ENCODE measurements around the gene STXBP4. TPM values are rescaled to one million over a fixed set of nuclear protein-coding genes. Genes with fewer than 3 reads are reported as not detected.

STXBP4 gene
- total and polyA plus RNA-seq, 3 donors from 2014 or later: 4.7 to 25.8 (median 19.3) TPM

- Histone ChIP-seq H3K27ac (no peak overlapping the region), H3K36me3 (ENCODE audit: low read depth, missing control alignments) (no peaks in the 10 kb centered on the region), H3K27me3 (no peaks in the 10 kb centered on the region), H3K4me3 (no peak overlapping the region), H3K4me1 (no peaks in the 10 kb centered on the region), H3K9me3 (no peaks in the 10 kb centered on the region)
- intact Hi-C loops (cut with DNase I; ENCODE audit: low total_unique reads): no loop called here
- DNase-seq: no peak
- TF ChIP-seq CTCF (IDR thresholded peaks at IDR 0.05) (no peak), POLR2A (IDR thresholded peaks at IDR 0.05) (no peak)
Measured at GRCh38 chr17:55120651-55121050, 152.1 kb downstream of the STXBP4 start.

GRCh38 chr17:55121268-55121667 lies 152.7 kb downstream of the STXBP4 start:
- Histone ChIP-seq H3K9me3 (no peaks in the 10 kb centered on the region), H3K36me3 (ENCODE audit: low read depth, missing control alignments) (no peaks in the 10 kb centered on the region), H3K27ac (no peak overlapping the region), H3K27me3 (no peaks in the 10 kb centered on the region), H3K4me3 (no peak overlapping the region), H3K4me1 (no peaks in the 10 kb centered on the region)
- intact Hi-C loops (cut with DNase I; ENCODE audit: low total_unique reads): no loop called here
- TF ChIP-seq POLR2A (IDR thresholded peaks at IDR 0.05) (no peak), CTCF (IDR thresholded peaks at IDR 0.05) (no peak)
- DNase-seq: no peak

GRCh38 chr17:55122114-55122513 lies 153.5 kb downstream of the STXBP4 start:
- H3K9me3 ChIP-seq: no peaks in the 10 kb centered on the region
- H3K36me3 ChIP-seq (ENCODE audit: low read depth, missing control alignments): no peaks in the 10 kb centered on the region
- no peaks in the 10 kb centered on the region for H3K27me3 ChIP-seq
- DNase-seq: no peak
- intact Hi-C loops (cut with DNase I; ENCODE audit: low total_unique reads): no loop called here
- H3K27ac ChIP-seq: no peak overlapping the region
- 94% methylated on average over 2 of the region's 2 CpGs for WGBS, 2 donors
- H3K4me3 ChIP-seq: no peak overlapping the region
- no peak for TF ChIP-seq POLR2A (IDR thresholded peaks at IDR 0.05)
- TF ChIP-seq CTCF (IDR thresholded peaks at IDR 0.05): no peak
- H3K4me1 ChIP-seq: no peaks in the 10 kb centered on the region

- no peaks in the 10 kb centered on the region for H3K4me1 ChIP-seq
- intact Hi-C loops (cut with DNase I; ENCODE audit: low total_unique reads): no loop called here
- no peaks in the 10 kb centered on the region for H3K27me3 ChIP-seq
- no peaks in the 10 kb centered on the region for H3K9me3 ChIP-seq
- H3K4me3 ChIP-seq: no peak overlapping the region
- DNase-seq: no peak
- no peak for TF ChIP-seq CTCF (IDR thresholded peaks at IDR 0.05)
- TF ChIP-seq POLR2A (IDR thresholded peaks at IDR 0.05): no peak
- WGBS, 2 donors: 88 to 95% methylated on average over 3 of the region's 3 CpGs
- no peak overlapping the region for H3K27ac ChIP-seq
- H3K36me3 ChIP-seq (ENCODE audit: low read depth, missing control alignments): no peaks in the 10 kb centered on the region
Measured at GRCh38 chr17:55124730-55125360, 156.3 kb downstream of the STXBP4 start.

- H3K4me1 ChIP-seq: no peaks in the 10 kb centered on the region
- WGBS, 2 donors: 41 to 76% methylated on average over 2 of the region's 2 CpGs
- H3K27me3 ChIP-seq: no peaks in the 10 kb centered on the region
- TF ChIP-seq POLR2A (IDR thresholded peaks at IDR 0.05): no peak
- TF ChIP-seq CTCF (IDR thresholded peaks at IDR 0.05): no peak
- no peak overlapping the region for H3K27ac ChIP-seq
- H3K9me3 ChIP-seq: no peaks in the 10 kb centered on the region
- H3K4me3 ChIP-seq: no peak overlapping the region
- DNase-seq: no peak
- no peaks in the 10 kb centered on the region for H3K36me3 ChIP-seq (ENCODE audit: low read depth, missing control alignments)
- intact Hi-C loops (cut with DNase I; ENCODE audit: low total_unique reads): no loop called here
Measured at GRCh38 chr17:55133583-55133982, 165.0 kb downstream of the STXBP4 start.
